ENCODE results near the gene ACLY.
A peak's percentile ranks its signal among the peaks of the same experiment; 100 is the strongest.
"Not testable (repeated sequence)": the region's sequence is repeated elsewhere in the genome, so short reads cannot be mapped to it uniquely, and the experiment has no call there.

Gene ACLY

DNA sequence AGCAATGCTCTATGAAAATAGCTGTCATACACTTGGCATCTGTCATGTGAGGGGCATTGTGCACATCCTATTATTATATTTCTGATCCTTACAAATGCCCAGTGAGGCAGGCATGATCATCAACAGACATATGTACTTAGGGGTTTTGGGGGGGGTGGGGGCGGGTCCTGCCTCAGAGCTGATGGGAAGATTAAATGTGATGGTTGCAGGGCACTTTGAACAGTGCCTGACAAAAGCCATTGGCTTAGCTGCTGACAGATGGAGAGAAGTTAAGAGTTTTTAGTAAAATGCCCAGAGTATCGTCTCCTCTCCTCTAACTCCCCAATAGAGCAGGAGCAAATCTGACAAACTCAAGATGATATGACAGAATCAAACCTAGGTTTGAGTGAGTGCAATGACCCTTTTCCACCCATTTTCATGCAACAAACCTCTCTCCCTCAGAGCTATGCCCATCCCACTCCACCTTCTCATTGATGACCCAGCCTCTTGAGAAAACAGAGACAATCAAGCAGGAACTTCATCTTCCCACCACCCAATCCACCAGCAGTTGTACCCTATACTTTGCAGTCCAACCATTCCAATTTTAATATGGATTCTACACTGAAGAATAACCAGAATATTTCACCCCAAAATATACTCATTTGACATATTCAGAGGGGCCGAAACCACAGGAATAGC is 58.4 kb downstream of the ACLY start:
- in situ Hi-C loops (cut with HindIII; ENCODE audit: low pct_ligation_motif_present, low pct_unique_long_range_greater_than_20kb, low sequenced_read_pairs): no loop called here
- DNase-seq: no peak

DNA sequence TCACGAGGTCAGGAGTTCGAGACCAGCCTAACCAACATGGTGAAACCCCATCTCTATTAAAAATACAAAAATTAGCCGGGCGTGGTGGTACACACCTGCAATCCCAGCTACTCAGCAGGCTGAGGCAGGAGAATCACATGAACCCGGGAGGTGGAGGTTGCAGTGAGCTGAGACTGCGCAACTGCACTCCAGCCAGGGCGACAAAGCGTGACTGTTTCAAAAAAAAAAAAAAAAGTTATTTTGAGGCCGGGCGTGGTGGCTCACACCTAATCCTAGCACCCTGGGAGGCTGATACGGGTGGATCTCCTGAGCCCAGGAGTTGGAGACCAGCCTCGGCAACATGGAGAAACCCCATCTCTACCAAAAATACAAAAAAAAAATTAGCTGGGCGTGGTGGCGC is 67.4 kb downstream of the ACLY start:
- DNase-seq; in situ Hi-C loops (cut with HindIII; ENCODE audit: low pct_ligation_motif_present, low pct_unique_long_range_greater_than_20kb, low sequenced_read_pairs): not testable (repeated sequence)

DNA sequence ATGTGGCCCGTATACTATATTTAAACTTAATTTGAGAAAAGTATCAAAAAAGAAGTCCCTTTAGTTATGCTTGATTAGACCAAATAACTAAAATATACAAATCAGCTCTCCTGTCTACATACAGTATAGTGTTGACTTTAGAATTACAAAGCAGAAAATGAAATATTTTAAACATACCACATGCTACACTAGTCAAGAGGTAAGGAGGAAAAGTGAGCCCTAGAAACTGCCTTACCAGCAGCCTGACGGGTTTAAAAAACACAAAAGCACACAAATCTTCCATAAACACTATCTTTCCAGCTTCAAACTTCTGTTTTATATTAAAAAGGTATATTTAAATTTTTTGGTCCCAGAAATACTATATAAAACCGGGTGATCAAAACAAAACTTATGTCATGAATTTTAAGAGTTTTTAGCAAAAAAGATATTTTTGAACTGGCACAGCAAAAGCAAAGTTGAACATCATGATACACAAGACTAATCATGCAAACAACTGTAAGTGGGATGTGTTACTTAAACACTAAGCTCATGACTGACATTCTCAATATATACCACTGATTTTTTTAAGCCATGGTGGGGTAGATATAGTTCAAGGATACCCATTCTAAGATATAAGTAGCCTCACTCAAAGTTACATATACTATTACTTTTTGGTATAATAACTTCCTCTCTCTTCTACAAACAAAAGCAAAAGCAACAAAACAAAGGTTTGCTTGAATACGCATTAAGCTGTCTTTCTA is 69.3 kb downstream of the ACLY start:
- no peak for DNase-seq
- in situ Hi-C loops (cut with HindIII; ENCODE audit: low pct_ligation_motif_present, low pct_unique_long_range_greater_than_20kb, low sequenced_read_pairs): no loop called here

DNA sequence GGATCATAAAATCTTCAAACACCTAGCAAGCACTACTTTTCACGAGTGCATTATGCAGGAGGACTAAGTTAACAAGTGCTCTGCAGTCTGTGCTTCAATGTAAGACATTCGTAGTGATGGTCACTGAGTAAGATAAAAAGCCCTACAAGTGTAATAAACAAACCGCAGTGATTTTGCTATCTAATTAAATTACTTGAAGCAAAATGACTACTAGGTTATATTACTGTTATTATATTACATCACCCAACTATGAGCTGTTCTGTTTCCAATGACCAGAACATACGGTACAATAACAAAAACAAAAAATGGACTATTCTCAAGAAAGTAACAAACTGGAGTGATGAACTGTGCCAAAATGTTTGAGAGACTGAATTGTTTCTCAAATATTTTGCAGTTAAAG is 70.0 kb downstream of the ACLY start:
- DNase-seq: no peak
- in situ Hi-C loops (cut with HindIII; ENCODE audit: low pct_ligation_motif_present, low pct_unique_long_range_greater_than_20kb, low sequenced_read_pairs): no loop called here

DNA sequence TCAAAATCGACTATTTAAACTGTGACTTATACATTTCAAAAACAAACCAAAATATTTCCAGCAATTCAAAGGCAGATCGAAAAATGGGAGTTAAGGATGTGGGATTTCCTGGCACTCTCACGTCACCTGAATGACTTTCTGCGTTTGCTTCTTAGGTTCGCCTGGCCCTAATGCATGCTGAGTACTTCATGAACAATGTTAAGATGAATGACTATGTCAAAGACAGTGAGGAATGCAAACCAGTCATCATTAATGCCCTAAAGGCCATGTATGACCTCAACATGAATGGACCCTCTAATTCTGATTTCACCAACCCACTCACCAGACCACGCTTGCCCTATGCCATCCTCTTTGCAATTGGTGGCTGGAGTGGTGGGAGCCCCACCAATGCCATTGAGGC is 73.8 kb downstream of the ACLY start:
- no peak for DNase-seq
- in situ Hi-C loops (cut with HindIII; ENCODE audit: low pct_ligation_motif_present, low pct_unique_long_range_greater_than_20kb, low sequenced_read_pairs): no loop called here

DNA sequence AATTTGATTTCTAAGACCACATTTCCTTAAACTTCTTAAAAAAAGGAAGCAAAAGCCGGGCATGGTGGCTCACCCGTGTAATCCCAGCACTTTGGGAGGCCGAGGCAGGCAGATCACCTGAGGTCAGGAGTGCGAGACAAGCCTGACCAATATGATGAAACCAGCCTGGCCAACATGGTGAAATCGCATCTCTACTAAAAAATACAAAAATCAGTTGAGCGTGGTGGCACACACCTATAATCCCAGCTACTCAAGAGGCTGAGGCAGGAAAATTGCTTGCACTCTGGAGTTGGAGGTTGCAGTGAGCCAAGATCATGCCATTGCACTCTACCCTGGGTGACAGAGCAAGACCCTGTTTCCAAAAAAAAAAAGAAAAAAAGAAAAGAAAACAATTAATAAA is 78.0 kb downstream of the ACLY start:
- in situ Hi-C loops (cut with HindIII; ENCODE audit: low pct_ligation_motif_present, low pct_unique_long_range_greater_than_20kb, low sequenced_read_pairs); DNase-seq: not testable (repeated sequence)

DNA sequence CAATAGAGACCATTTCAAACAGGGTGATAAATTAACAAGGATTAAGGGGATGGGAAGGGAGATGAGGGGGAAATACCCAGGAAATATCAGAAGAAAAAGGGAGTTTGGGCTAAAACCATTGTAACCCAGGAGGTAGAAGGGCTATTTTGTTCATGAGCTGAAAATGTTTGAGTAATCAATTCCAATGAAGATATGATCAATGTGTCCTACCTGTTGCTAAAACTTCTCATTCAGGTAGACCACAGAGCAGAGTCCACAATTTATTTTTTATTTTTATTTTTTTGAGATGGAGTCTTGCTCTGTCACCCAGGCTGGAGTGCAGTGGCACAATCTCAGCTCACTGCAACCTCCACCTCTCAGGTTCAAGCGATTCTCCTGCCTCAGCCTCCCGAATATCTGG is 79.3 kb downstream of the ACLY start:
- in situ Hi-C loops (cut with HindIII; ENCODE audit: low pct_ligation_motif_present, low pct_unique_long_range_greater_than_20kb, low sequenced_read_pairs): not testable (repeated sequence)

DNA sequence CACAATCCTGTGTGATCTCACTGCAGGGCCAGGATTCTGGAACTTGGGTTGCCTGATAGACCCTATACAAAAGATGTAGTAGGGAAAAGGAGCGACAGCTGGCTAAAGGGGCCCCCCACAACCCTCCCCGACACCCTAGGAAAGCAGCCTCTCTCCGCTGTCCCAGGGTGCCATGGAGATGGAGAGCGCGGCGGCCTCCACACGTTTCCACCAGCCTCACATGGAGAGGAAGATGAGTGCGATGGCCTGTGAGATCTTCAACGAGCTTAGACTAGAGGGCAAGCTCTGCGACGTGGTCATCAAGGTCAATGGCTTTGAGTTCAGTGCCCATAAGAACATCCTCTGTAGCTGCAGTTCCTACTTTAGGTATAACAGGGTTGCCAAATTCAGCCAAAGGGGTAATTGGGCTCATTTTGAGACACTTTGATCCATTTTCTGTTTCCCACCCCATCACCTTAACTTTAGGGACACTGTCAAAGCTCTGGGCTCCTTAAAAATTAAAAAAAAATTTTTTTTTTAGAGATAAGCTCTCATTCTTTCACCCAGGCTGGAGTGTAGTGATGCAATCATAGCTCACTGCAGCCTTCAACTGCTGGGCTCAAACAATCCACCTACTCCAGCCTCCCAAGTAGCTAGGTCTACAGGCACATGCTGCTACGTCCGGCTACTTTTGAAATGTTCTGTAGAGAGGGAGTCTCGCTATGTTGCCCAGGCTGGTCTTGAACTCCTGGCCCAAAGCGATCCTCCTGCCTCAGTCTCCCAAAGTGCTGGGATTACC is 80.8 kb downstream of the ACLY start, which contains the start of gene KLHL10:
Gene KLHL10, plus strand, starts transcription at position 65 of the 778 bp plus-strand sequence. Its CDS starts 108 bp downstream, at position 173.
- in situ Hi-C loops (cut with HindIII; ENCODE audit: low pct_ligation_motif_present, low pct_unique_long_range_greater_than_20kb, low sequenced_read_pairs): no loop called here

More for the DNA sequence above, 79.3 kb downstream of the ACLY start:
- DNase-seq: not testable (repeated sequence)

DNA sequence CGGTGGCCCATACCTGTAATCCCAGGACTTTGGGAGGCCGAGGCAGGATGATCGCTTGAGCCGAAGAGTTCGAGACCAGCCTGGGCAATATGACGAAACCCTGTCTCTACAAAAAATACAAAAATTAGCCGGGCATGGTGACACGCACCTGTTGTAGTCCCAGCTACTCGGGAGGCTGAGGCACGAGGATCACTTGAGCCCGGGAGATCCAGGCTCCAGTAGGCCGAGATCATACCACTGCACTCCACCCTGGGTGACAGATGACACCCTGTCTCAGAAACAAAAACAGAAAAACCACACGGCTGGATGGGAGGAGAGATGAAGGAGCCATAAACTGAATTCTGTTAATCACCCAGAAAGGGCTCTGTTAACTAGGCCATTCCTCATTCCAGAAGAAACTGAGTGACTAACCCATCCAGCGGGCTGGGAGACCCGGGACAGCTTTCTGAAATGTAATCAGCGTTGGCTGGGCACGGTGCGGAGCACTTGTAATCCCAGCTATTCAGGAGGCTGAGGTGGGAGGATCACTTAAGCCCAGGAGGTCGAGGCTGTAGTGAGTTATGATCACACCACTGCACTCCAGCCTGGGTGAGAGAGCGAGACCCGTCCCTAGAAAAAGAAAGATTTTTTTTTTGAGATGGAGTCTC is 82.1 kb downstream of the ACLY start:
- in situ Hi-C loops (cut with HindIII; ENCODE audit: low pct_ligation_motif_present, low pct_unique_long_range_greater_than_20kb, low sequenced_read_pairs): no loop called here
- DNase-seq: no peak

More for the DNA sequence above, 80.8 kb downstream of the ACLY start, which contains the start of gene KLHL10:
- no peak for DNase-seq

DNA sequence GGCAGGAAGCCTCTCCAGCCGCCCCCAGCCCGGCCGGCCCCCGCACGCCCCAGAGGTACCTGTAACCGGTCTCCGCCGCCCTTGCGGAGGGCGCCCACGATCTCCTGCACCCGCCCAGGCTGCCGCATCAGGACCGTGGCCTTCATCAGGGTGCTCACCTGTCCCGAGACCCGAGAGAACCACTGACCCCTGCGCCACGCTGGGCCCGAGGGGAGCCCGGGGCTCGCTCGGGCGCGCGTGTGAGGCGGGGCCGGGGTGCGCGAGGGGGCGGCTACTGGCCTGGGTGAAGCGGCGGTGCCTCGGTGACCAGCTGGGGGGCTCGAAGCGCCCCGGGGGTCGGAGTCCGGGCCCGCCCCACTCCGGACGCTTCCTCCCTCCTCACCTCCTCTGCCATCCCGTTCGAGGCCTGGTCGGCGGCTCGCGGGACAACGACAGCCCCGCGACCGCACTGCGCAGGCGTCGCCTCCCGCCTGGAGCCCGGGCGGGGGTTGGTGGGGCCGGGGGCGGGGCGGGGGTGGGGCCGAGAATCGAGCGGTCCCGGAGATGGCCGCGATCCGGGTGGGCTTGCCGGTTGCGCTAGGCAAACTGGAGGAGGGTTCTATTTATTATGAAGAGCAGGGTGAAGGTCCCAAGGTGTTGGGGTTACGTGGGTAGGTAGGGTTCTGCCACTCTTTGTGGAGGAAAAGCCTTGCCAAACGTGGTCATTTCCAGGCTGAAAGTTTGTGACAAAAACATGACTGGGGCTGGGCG is 82.8 kb downstream of the ACLY start, which contains the start of gene NT5C3B:
Gene NT5C3B, minus strand, starts transcription at position 433 of the 750 bp plus-strand sequence. Its CDS starts 39 bp downstream, at position 394.
- peak; percentile 66 for DNase-seq
- in situ Hi-C loops (cut with HindIII; ENCODE audit: low pct_ligation_motif_present, low pct_unique_long_range_greater_than_20kb, low sequenced_read_pairs): no loop called here

DNA sequence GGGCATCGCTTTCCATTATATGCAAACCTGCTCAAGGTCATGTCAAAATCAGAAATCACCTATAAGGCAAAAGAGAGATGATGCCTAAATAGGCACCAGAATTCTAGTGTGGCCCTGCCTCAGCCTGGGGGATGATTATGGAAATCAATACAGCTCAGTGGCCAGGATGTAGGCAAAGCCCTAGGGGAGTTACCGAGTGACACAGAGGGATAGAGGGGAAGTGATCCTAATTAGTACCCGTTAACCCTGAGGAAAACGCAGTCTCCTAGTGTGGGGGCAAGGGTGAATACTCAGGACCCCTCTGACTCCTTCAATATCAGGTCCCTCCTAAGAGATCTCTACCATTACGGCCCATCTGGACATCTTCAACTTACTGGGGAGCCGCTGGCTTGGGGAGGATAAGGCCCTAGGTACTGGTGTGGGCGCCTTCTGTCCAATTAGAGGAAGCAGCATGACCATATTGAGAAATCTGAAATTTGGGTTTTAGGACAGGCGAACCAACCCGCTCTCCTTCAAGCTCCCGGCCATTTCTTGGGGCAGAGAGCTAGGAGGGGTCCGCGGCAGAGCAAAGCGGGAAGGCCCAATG is 83.4 kb downstream of the ACLY start:
- no peak for DNase-seq

DNA sequence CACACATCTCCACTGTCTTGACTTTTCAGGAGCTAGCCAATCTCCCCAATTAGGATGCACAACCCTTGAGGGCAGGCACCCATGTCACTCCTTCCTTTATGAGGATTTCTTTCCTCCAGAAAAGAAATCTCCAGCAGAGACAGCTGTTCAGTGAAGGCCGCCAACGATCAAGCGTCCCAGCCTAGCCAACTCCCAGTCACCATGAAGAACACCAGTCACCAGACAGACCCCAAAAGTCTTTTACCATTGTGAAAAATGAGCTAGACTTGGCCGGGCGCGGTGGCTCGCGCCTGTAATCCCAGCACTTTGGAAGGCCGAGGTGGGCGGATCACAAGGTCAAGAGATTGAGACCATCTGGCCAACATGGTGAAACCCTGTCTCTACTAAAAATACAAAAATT is 88.8 kb downstream of the ACLY start:
- in situ Hi-C loops (cut with HindIII; ENCODE audit: low pct_ligation_motif_present, low pct_unique_long_range_greater_than_20kb, low sequenced_read_pairs); DNase-seq: not testable (repeated sequence)

More for the DNA sequence above, 83.4 kb downstream of the ACLY start:
- in situ Hi-C loops (cut with HindIII; ENCODE audit: low pct_ligation_motif_present, low pct_unique_long_range_greater_than_20kb, low sequenced_read_pairs): no loop called here

DNA sequence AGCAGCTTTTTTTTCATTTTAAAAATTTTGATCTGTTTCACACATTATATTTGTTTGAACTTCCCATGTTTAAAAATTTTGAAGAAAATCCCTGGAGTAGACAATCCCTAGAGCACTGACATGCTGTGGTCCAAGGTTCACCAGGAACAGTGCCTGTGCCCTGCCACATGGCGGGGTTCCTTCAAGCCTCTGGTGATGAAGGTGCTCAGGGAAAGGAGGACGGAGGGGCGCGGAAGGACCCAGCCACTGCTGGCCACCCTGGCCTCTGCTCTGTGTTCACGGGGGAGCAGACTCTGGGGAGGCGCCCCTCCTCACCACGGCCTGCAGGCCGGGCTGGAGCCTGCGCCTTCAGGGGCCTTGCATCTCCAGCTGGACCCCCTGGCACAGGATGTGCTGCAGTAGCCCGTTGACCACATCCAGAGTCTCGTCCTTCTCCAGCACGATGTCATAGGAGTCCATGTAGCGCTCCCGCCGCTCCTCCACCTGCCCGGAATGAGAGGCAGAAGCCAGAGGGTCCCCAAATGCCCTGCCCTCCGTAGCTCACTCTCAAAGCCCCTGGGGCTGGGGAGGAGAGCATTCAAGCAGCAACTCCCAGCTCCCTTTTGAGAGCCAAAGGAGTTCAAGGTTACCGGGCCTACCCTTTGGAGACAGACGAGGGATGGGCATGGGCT is 93.4 kb downstream of the ACLY start:
- no peak for DNase-seq
- in situ Hi-C loops (cut with HindIII; ENCODE audit: low pct_ligation_motif_present, low pct_unique_long_range_greater_than_20kb, low sequenced_read_pairs): no loop called here

DNA sequence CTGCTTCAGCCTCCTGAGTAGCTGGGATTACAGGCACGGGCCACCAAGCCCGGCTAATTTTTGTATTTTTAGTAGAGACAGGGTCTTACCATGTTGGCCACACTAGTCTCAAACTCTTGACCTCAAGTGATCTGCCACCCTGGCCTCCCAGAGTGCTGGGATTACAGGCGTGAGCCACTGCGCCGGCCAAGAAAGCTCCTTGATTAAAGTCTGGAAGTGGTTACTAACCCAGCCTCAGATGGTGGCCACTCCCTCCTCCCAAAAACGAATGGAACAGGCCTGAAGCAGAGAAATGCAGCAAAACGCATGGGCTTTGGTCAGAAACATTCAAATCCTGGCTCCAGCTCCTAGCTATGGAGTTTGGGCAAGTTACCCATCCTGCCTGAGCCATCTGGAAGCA is 94.7 kb downstream of the ACLY start:
- no peak for DNase-seq
- in situ Hi-C loops (cut with HindIII; ENCODE audit: low pct_ligation_motif_present, low pct_unique_long_range_greater_than_20kb, low sequenced_read_pairs): no loop called here

DNA sequence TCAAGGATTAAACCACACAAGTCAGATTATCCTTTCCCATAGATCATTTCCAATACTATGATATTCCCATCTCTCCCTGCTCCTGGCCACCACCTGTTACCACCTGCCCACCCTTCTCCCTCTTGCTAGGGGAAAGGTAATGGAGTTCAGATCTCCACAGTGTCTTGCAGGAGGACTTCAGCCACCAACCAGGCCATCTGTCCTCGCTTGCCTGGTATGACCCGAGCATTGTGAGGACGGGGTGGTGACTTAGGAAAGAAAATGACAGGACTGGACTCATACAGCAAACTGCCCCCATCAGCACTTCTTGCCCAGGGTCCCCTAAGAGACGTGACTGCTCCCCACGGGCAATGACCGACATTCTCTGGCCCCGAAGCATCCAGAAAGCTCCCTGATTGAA is 95.2 kb downstream of the ACLY start:
- no peak for DNase-seq
- in situ Hi-C loops (cut with HindIII; ENCODE audit: low pct_ligation_motif_present, low pct_unique_long_range_greater_than_20kb, low sequenced_read_pairs): no loop called here

DNA sequence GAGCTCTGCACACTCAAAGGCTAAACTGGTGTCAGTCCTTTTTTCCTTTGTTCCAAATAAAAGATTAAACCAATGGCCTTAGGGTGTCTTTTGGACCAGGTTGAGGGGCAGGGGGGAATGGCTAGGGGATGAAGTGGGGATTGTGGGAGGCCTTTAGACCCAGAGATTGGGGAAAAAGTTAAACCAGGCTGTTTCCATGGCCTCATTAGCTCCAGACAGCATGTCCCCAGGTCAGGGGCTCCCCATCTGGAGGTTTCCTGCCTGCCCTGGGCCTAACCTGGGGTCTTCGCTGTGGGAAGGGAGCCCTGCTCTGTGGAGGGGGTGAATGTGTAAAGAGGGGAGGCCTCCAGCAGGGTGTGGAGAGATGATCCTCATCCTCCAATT is 95.6 kb downstream of the ACLY start:
- in situ Hi-C loops (cut with HindIII; ENCODE audit: low pct_ligation_motif_present, low pct_unique_long_range_greater_than_20kb, low sequenced_read_pairs): no loop called here
- DNase-seq: no peak

Measured in ACHN (cell line).